HepG2 (cell line): ENCODE measurements around the gene VPS50.

Source experiments
- CTCF ChIP-seq: sonication (generic); formaldehyde crosslinking; IDR thresholded peaks from 2 replicates; pipeline ENCODE4 v1.5.0; 2020; ENCODE audit warnings: mild to moderate bottlenecking, missing genetic modification reagents, moderate library complexity
- REST ChIP-seq, 2 experiments: IDR thresholded peaks; 2 replicates each; pipeline ENCODE4 v1.6.1; 2011 to 2012; ENCODE audit warnings: low read length in 2 of 2, borderline replicate concordance in 1 of 2, low read depth in 1 of 2, mild to moderate bottlenecking in 1 of 2, moderate library complexity in 1 of 2
- TF ChIP-seq, protein P1 (sequence below): sonication (generic); formaldehyde crosslinking; IDR thresholded peaks from 2 replicates; pipeline ENCODE4 v1.5.0; 2020; ENCODE audit warnings: mild to moderate bottlenecking, low read depth, missing genetic modification reagents, borderline replicate concordance

GRCh38 chr7:93202594-93203250, 29.4 kb upstream of the VPS50 start:
- TF ChIP-seq, protein P1, sequence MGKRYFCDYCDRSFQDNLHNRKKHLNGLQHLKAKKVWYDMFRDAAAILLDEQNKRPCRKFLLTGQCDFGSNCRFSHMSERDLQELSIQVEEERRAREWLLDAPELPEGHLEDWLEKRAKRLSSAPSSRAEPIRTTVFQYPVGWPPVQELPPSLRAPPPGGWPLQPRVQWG (CRISPR knock-in tag): no peak
- no peak for TF ChIP-seq REST (IDR thresholded peaks at IDR 0.05; ENCODE audit: borderline replicate concordance in 1 of 2, low read depth in 1 of 2, low read length in 2 of 2)
- TF ChIP-seq CTCF (CRISPR knock-in tag): no peak
